OCI-LY7 (cell line): ENCODE results near the gene RPF1.

Experiments used
- EZH2phosphoT487 ChIP-seq: fragments of 200-600 bp; sonication (generic); IDR thresholded peaks from 2 replicates; pipeline ENCODE4 v1.6.1; 2018; ENCODE audit warnings: low read depth, borderline replicate concordance, mild to moderate bottlenecking, mixed run types, antibody characterized with exemption, low read length, moderate library complexity, mixed read lengths
- TF ChIP-seq, protein P1 (sequence below): fragments of 200-600 bp; sonication (generic); conservative IDR thresholded peaks from 2 replicates; pipeline ENCODE4 v1.5.1; 2014; ENCODE audit warnings: mild to moderate bottlenecking, antibody characterized with exemption, low read length, moderate library complexity, mixed read lengths

GRCh38 chr1:84489766-84490165 lies 10.7 kb downstream of the RPF1 start:
- TF ChIP-seq, protein P1, sequence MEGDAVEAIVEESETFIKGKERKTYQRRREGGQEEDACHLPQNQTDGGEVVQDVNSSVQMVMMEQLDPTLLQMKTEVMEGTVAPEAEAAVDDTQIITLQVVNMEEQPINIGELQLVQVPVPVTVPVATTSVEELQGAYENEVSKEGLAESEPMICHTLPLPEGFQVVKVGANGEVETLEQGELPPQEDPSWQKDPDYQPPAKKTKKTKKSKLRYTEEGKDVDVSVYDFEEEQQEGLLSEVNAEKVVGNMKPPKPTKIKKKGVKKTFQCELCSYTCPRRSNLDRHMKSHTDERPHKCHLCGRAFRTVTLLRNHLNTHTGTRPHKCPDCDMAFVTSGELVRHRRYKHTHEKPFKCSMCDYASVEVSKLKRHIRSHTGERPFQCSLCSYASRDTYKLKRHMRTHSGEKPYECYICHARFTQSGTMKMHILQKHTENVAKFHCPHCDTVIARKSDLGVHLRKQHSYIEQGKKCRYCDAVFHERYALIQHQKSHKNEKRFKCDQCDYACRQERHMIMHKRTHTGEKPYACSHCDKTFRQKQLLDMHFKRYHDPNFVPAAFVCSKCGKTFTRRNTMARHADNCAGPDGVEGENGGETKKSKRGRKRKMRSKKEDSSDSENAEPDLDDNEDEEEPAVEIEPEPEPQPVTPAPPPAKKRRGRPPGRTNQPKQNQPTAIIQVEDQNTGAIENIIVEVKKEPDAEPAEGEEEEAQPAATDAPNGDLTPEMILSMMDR = no peak
- no peak for TF ChIP-seq EZH2phosphoT487
